RWPE1 (cell line): ENCODE measurements around the gene YTHDF1.

ENCODE experiments used
- CTCF ChIA-PET: fragments of 350-600 bp; sonication (Branson Sonifier 250); formaldehyde crosslinking; extraction: SDS; loops from one replicate; lab custom pipeline; 2021; lab: Yijun Ruan, JAX
- POLR2A ChIA-PET: fragments of 400-600 bp; formaldehyde crosslinking; extraction: SDS; loops from one replicate; lab custom pipeline; 2020; ENCODE audit warnings: antibody characterized with exemption; ENCODE audit not compliant: low non-redundant PET; lab: Yijun Ruan, JAX
- DNase-seq: peaks from one replicate; pipeline ENCODE4 v3.0.0; 2012; ENCODE audit warnings: low spot score
- H3K27ac ChIP-seq: fragments of 450-650 bp; 2 replicates; pipeline ENCODE4 v1.5.1; 2017
- TF ChIP-seq, protein P1 (sequence below): fragments of 450-650 bp; conservative IDR thresholded peaks from 2 replicates; pipeline ENCODE4 v1.5.1; 2017; ENCODE audit warnings: low read depth, mild to moderate bottlenecking

YTHDF1 gene

DNA sequence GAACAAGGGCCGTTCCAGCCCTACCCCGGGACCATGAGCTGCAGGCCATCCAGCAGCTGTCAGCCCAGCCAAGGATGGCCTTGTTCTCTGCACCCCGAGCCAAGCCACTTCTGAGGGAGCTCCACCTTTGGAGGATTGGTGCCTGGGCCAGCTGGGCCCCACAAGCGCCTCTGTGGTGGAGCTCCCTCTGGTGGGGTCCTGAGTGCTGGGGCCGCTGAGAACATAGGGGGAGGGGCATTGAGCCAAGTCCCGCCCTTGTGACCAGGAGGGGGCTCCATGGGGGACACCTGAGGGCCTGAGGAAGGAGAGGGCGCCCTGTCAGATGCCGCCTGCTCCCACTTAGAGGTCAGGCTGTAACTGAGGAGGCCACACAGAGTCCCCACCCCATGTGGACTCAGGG lies 43.2 kb downstream of the YTHDF1 start:
- H3K27ac ChIP-seq = no peak overlapping the region
- TF ChIP-seq, protein P1, sequence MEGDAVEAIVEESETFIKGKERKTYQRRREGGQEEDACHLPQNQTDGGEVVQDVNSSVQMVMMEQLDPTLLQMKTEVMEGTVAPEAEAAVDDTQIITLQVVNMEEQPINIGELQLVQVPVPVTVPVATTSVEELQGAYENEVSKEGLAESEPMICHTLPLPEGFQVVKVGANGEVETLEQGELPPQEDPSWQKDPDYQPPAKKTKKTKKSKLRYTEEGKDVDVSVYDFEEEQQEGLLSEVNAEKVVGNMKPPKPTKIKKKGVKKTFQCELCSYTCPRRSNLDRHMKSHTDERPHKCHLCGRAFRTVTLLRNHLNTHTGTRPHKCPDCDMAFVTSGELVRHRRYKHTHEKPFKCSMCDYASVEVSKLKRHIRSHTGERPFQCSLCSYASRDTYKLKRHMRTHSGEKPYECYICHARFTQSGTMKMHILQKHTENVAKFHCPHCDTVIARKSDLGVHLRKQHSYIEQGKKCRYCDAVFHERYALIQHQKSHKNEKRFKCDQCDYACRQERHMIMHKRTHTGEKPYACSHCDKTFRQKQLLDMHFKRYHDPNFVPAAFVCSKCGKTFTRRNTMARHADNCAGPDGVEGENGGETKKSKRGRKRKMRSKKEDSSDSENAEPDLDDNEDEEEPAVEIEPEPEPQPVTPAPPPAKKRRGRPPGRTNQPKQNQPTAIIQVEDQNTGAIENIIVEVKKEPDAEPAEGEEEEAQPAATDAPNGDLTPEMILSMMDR = no peak
- DNase-seq = no peak
- POLR2A ChIA-PET = no interaction called here
- CTCF ChIA-PET = interaction anchor here (0.6 to 1.1 kb wide), 5 partner anchors 11 to 116 kb away, joined by 3 to 5 read pairs (median 4); no protein-coding TSS in a partner anchor

DNA sequence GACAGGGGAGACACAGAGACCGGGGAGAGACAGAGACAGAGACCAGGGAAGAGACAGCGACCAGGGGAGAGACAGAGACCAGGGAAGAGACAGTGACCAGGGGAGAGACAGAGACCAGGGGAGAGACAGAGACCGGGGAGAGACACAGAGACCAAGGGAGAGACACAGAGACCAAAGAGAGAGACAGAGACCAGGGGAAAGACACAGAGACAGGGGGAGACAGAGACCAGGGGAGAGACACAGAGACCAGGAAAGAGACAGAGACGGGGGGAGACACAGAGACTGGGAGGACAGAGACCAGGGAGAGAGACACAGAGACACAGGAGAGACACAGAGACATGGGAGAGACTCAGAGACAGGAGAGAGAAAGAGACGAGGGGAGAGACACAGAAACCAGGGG lies 43.9 kb downstream of the YTHDF1 start:
- TF ChIP-seq, protein P1 = no peak
- no peak for DNase-seq
- CTCF ChIA-PET = interaction anchor here (0.6 to 1.1 kb wide), 2 partner anchors 11 to 115 kb away, joined by 3 to 4 read pairs; no protein-coding TSS in a partner anchor

DNA sequence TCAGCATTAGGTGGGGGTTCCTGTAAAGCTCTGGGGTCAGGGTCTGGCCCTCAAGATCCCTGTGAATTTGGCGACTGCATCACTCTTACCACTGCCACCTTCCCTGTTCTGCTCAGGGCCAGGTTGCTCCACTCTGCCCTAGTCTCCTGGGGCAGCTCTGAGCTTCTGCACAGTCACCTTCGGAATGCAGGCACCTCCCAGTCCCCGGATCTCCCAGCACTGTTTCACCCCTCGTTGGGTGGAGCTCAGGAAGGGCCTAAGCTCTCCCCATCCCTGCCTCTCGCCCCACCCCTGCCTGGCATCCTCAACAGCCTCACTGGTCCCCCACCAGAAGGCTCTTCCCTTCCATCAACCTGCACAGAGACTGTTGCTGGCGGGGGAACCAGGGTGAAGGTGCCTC lies 46.2 kb downstream of the YTHDF1 start:
- no peak for DNase-seq
- POLR2A ChIA-PET = no interaction called here
- TF ChIP-seq, protein P1 = no peak
- H3K27ac ChIP-seq = no peak overlapping the region
- CTCF ChIA-PET = interaction anchor here (0.6 to 1.2 kb wide), 3 partner anchors 14 to 54 kb away, joined by 4 to 7 read pairs (median 6); no protein-coding TSS in a partner anchor

More for the DNA sequence above, 43.9 kb downstream of the YTHDF1 start:
- POLR2A ChIA-PET = no interaction called here
- no peak overlapping the region for H3K27ac ChIP-seq

DNA sequence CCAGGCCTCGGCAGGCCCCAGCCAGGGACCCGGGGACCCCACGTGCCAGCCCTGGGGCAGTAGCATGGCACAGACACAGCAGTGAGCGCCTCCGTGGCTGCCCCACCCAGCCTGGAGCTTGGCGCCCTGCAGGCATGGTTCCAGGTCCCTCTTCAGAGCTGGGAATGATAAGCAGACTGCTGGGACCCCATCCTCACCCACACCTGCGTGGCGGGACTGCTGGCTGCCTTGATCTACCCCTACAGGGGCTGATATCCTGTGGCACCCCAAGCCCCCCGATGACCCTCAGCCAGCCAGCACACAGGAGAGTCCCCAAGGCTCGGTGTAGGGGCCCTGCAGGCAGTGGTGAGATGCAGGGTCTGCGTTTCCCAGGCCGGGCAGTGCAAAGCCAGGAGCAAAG lies 47.1 kb downstream of the YTHDF1 start:
- TF ChIP-seq, protein P1 = no peak
- DNase-seq = no peak
- POLR2A ChIA-PET = no interaction called here
- H3K27ac ChIP-seq = no peak overlapping the region
- CTCF ChIA-PET = interaction anchor here (1.1 kb wide), 2 partner anchors 9 to 47 kb away, joined by 3 to 5 read pairs; no protein-coding TSS in a partner anchor

DNA sequence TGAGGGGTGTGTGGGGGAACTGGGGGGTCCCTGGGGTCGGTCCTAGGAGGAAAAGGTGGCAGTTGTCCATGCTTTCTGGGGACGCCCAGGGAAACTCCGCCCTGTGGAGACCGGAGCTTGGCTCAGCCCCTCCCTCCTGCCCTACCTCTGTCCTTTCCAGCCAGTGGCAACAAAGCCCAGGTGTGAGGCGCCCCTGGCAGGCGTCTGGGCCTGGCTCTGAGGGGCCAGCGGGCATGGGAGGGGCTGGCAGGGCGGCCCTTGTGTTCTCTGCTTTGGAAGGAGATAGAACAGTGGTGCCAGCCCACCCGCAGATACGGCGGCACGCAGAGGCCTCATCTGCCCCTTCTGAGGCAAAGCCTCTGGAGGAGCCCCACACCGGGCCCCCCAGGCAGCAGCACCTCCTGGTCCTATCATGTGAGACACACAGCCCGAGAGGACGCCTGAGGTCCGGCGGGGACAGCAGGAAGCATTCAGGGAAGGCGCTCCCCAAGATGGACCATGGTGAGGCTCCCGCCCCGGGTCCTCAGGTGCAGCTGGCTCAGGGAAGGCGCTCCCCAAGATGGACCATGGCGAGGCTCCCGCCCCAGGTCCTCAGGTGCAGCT lies 47.9 kb downstream of the YTHDF1 start:
- TF ChIP-seq, protein P1 = no peak
- CTCF ChIA-PET = interaction anchor here (0.7 to 1.2 kb wide), 6 partner anchors 10 to 603 kb away, joined by 3 to 5 read pairs (median 4); no protein-coding TSS in a partner anchor
- POLR2A ChIA-PET = no interaction called here
- no peak for DNase-seq
- H3K27ac ChIP-seq = no peak overlapping the region

DNA sequence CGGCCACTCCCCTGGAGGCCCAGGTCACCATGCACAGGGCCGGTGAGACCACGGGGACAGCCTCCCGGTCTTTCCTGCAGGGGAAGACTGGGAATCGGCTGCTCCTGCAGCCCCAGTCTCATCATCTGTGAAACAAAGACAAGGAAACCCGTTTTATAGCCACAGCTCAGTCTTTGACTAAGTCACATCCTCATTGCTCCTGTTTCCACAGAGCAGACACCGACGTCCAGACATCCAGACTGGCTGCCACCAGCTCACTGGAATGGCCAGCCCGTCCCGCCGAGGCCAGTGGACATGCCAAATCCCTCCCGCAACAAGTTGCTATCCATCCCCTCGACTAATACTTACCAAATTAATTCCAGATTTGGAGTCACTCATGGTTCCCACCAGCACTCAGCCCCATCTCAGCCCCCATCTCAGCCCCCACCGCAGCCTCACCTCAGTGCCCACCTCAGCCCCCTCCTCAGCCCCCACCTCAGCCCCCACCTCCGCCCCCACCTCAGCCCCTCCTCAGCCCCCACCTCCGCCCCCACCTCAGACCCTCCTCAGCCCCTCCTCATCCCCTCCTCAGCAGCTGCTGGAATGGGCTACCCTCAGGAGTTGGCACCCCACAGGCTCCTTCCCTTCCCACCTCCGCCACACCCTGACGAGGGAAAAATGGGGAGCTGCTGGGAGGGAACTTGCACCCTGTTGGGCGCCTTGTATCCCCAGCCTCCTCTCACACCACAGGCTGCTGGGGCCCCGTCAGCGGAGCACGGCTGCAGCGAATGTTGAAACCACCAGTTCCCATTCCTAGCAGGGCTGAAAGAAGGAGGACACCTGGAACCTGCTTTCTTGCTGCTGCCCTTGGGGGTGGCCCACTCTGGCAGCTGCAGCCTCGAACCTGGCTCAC lies 48.7 kb downstream of the YTHDF1 start:
- CTCF ChIA-PET = interaction anchor here (0.6 to 1.2 kb wide), 8 partner anchors 12 to 602 kb away, joined by 3 to 4 read pairs (median 3); no protein-coding TSS in a partner anchor

More for the DNA sequence above, 48.7 kb downstream of the YTHDF1 start:
- no peak for DNase-seq
- H3K27ac ChIP-seq = peak overlapping the region; percentile 4; the same call in 1 of the 2 replicates
- POLR2A ChIA-PET = no interaction called here
- TF ChIP-seq, protein P1 = no peak
